Measurements from ENCODE around the gene LHCGR.

DNA sequence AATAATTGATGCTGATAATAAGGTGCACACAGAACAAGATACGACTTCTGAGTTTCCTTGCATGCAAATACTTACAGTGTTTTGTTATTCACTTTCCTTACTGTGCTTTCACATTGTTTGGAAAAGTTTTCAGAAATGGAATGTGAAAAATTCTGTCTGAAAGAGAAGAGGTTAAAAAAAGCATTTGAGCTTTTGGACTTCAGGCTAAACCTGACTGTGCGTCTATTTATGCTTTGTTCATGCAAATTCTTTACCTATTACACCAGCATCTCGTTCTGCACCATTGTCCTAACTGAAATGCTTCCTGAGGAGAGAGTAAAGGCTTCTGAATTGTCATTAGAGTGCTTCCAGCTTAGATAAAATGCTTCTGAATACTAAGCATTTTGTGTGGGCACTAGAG lies 61.4 kb downstream of the LHCGR start:
- TF ChIP-seq, protein P1, sequence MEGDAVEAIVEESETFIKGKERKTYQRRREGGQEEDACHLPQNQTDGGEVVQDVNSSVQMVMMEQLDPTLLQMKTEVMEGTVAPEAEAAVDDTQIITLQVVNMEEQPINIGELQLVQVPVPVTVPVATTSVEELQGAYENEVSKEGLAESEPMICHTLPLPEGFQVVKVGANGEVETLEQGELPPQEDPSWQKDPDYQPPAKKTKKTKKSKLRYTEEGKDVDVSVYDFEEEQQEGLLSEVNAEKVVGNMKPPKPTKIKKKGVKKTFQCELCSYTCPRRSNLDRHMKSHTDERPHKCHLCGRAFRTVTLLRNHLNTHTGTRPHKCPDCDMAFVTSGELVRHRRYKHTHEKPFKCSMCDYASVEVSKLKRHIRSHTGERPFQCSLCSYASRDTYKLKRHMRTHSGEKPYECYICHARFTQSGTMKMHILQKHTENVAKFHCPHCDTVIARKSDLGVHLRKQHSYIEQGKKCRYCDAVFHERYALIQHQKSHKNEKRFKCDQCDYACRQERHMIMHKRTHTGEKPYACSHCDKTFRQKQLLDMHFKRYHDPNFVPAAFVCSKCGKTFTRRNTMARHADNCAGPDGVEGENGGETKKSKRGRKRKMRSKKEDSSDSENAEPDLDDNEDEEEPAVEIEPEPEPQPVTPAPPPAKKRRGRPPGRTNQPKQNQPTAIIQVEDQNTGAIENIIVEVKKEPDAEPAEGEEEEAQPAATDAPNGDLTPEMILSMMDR (IDR thresholded peaks at IDR 0.05; ENCODE audit: poor library complexity): no peak
- no peak for TF ChIP-seq EZH2 (IDR thresholded peaks at IDR 0.05; ENCODE audit: borderline replicate concordance)
- no peak for TF ChIP-seq EZH2phosphoT487 (IDR thresholded peaks at IDR 0.05; ENCODE audit: low read depth, severe bottlenecking, unreplicated experiment)

All from hepatocyte (in vitro differentiated cells).